Neuronal stem cell (in vitro differentiated cells): Measurements from ENCODE around the gene TCF7L1.
"Not testable (repeated sequence)": the region's sequence is repeated elsewhere in the genome, so short reads cannot be mapped to it uniquely, and the experiment has no call there.

ENCODE experiments used
- DNase-seq: peaks from one replicate; pipeline ENCODE4 v3.0.0-alpha.2; 2013; ENCODE audit warnings: low spot score
- H2AFZ ChIP-seq: one replicate; pipeline ENCODE4 v1.6.1; 2013; ENCODE audit warnings: mild to moderate bottlenecking, low read length, inconsistent platforms
- H2AK5ac ChIP-seq: 2 replicates; pipeline ENCODE4 v1.6.1; 2013; ENCODE audit warnings: low read depth, mild to moderate bottlenecking, inconsistent platforms, low read length, moderate library complexity, mixed read lengths
- H2BK120ac ChIP-seq: 2 replicates; pipeline ENCODE4 v1.6.1; 2013; ENCODE audit warnings: low read depth, mild to moderate bottlenecking, inconsistent platforms, low read length, moderate library complexity, mixed read lengths
- H2BK12ac ChIP-seq: one replicate; pipeline ENCODE4 v1.6.1; 2013; ENCODE audit warnings: low read length, inconsistent platforms
- H2BK15ac ChIP-seq: 2 replicates; pipeline ENCODE4 v1.6.1; 2013; ENCODE audit warnings: mild to moderate bottlenecking, low read length, inconsistent platforms, mixed read lengths
- H2BK5ac ChIP-seq: one replicate; pipeline ENCODE4 v1.6.1; 2013; ENCODE audit warnings: inconsistent platforms, mild to moderate bottlenecking, low read length, moderate library complexity
- H3K14ac ChIP-seq: one replicate; pipeline ENCODE4 v1.6.1; 2013; ENCODE audit warnings: low read length, inconsistent platforms
- H3K18ac ChIP-seq: 2 replicates; pipeline ENCODE4 v1.6.1; 2013; ENCODE audit warnings: low read length, inconsistent platforms
- H3K23ac ChIP-seq: 2 replicates; pipeline ENCODE4 v1.6.1; 2013; ENCODE audit warnings: low read depth, mild to moderate bottlenecking, mixed read lengths, low read length, inconsistent platforms; ENCODE audit not compliant: poor library complexity
- H3K27ac ChIP-seq: replicated peaks from 3 replicates; pipeline ENCODE4 v1.5.1; 2013; ENCODE audit warnings: low read length, inconsistent platforms
- H3K27me3 ChIP-seq, 3 experiments: 2 replicates each; pipeline ENCODE4 v1.6.1; 2013; ENCODE audit warnings: low read length in 3 of 3, mild to moderate bottlenecking in 2 of 3, inconsistent platforms in 1 of 3, low read depth in 1 of 3, mixed read lengths in 1 of 3, moderate library complexity in 1 of 3; ENCODE audit not compliant: control insufficient read depth in 3 of 3, insufficient read depth in 3 of 3
- H3K36me3 ChIP-seq, 2 donors: replicated peaks in 1 of 2; 2 replicates each; pipeline ENCODE4 v1.6.1; 2013; ENCODE audit warnings: low read length in 2 of 2; ENCODE audit not compliant: control insufficient read depth in 2 of 2, insufficient read depth in 2 of 2
- H3K4ac ChIP-seq: 2 replicates; pipeline ENCODE4 v1.6.1; 2013; ENCODE audit warnings: inconsistent platforms, mild to moderate bottlenecking, low read length, moderate library complexity
- H3K4me1 ChIP-seq, 2 donors: 1 replicate in 1 of 2; 2 replicates in 1 of 2; pipeline ENCODE4 v1.6.1; 2013; ENCODE audit warnings: low read length in 2 of 2, low read depth in 1 of 2; ENCODE audit not compliant: control insufficient read depth in 2 of 2, insufficient read depth in 1 of 2
- H3K4me2 ChIP-seq: one replicate; pipeline ENCODE4 v1.6.1; 2013; ENCODE audit warnings: mild to moderate bottlenecking, low read length, inconsistent platforms; ENCODE audit not compliant: insufficient read depth, poor library complexity, severe bottlenecking
- H3K4me3 ChIP-seq, 2 donors: 2 replicates each; pipeline ENCODE4 v1.5.1; 2013; ENCODE audit warnings: low read length in 2 of 2, mild to moderate bottlenecking in 2 of 2, inconsistent platforms in 1 of 2, moderate library complexity in 1 of 2
- H3K79me1 ChIP-seq: one replicate; pipeline ENCODE4 v1.6.1; 2013; ENCODE audit warnings: low read depth, mild to moderate bottlenecking, inconsistent platforms, low read length, moderate library complexity
- H3K9ac ChIP-seq: one replicate; pipeline ENCODE4 v1.6.1; 2013; ENCODE audit warnings: mild to moderate bottlenecking, low read depth, low read length, inconsistent platforms; ENCODE audit not compliant: poor library complexity
- H3K9me3 ChIP-seq, 2 donors: replicated peaks in 1 of 2; 2 replicates each; pipeline versions ENCODE3 to v1.6.1; 2013; ENCODE audit warnings: low read length in 2 of 2, mild to moderate bottlenecking in 2 of 2, inconsistent platforms in 1 of 2, low read depth in 1 of 2, mixed read lengths in 1 of 2, moderate library complexity in 1 of 2; ENCODE audit not compliant: control insufficient read depth in 2 of 2, insufficient read depth in 1 of 2
- H4K8ac ChIP-seq: one replicate; pipeline ENCODE4 v1.6.1; 2013; ENCODE audit warnings: low read depth, mild to moderate bottlenecking, inconsistent platforms, low read length, moderate library complexity
- H4K91ac ChIP-seq: one replicate; pipeline ENCODE4 v1.6.1; 2013; ENCODE audit warnings: low read length, low read depth, mild to moderate bottlenecking, inconsistent platforms; ENCODE audit not compliant: poor library complexity
- WGBS, 2 donors: extraction: QIAGEN DNeasy Blood & Tissue Kit; methylation state at CpG; one replicate each; pipeline ENCODE4 v1.1.7; 2013; ENCODE audit warnings: missing lambda C conversion rate in 2 of 2, mixed read lengths in 1 of 2; ENCODE audit not compliant: insufficient read length in 2 of 2, insufficient replicate concordance in 1 of 2; ENCODE audit errors: extremely low coverage in 2 of 2; 5-methylcytosine and 5-hydroxymethylcytosine counted together

TCF7L1 gene

GRCh38 chr2:85310330-85310729 is 177.1 kb downstream of the TCF7L1 start:
- Histone ChIP-seq H2BK15ac (no peak overlapping the region), H3K9me3 (no peaks in the 10 kb centered on the region), H3K27ac (no peak overlapping the region), H3K4me2 (no peak overlapping the region), H2AFZ (no peak overlapping the region), H3K79me1 (no peaks in the 10 kb centered on the region), H2BK12ac (no peak overlapping the region), H3K4me1 (no peaks in the 10 kb centered on the region), H3K18ac (no peak overlapping the region), H3K23ac (no peak overlapping the region), H3K9ac (no peak overlapping the region), H3K27me3 (no peaks in the 10 kb centered on the region), H3K4ac (no peak overlapping the region), H2BK120ac (no peak overlapping the region), H3K4me3 (no peak overlapping the region), H4K91ac (no peak overlapping the region), H3K36me3 (peaks cover 36 to 56% of the 10 kb centered on the region in 2 donors), H2AK5ac (no peak overlapping the region), H4K8ac (no peak overlapping the region), H2BK5ac (no peak overlapping the region), H3K14ac (no peak overlapping the region)
- no CpG with 5 or more reads among the region's 3 CpGs for WGBS, 2 donors
- DNase-seq: no peak

GRCh38 chr2:85312404-85312803 is 179.2 kb downstream of the TCF7L1 start:
- H2AFZ ChIP-seq: no peak overlapping the region
- no peaks in the 10 kb centered on the region for H3K27me3 ChIP-seq
- H4K8ac ChIP-seq: no peak overlapping the region
- H2BK15ac ChIP-seq: no peak overlapping the region
- H3K36me3 ChIP-seq: peaks cover 24 to 49% of the 10 kb centered on the region in 2 donors
- H3K79me1 ChIP-seq: no peaks in the 10 kb centered on the region
- H2BK12ac ChIP-seq: no peak overlapping the region
- H4K91ac ChIP-seq: no peak overlapping the region
- peaks cover 0 to 2% of the 10 kb centered on the region in 2 donors for H3K4me1 ChIP-seq
- H3K4ac ChIP-seq: no peak overlapping the region
- no peak overlapping the region for H3K4me3 ChIP-seq
- no peak overlapping the region for H2BK5ac ChIP-seq
- H2AK5ac ChIP-seq: no peak overlapping the region
- no peak overlapping the region for H3K14ac ChIP-seq
- no peak for DNase-seq
- H3K27ac ChIP-seq: no peak overlapping the region
- H3K4me2 ChIP-seq: no peak overlapping the region
- H3K18ac ChIP-seq: no peak overlapping the region
- no CpG with 5 or more reads among the region's 7 CpGs for WGBS, 2 donors
- H3K9ac ChIP-seq: no peak overlapping the region
- no peak overlapping the region for H2BK120ac ChIP-seq
- H3K9me3 ChIP-seq: no peaks in the 10 kb centered on the region
- H3K23ac ChIP-seq: no peak overlapping the region

- peak overlapping the region; percentile 43 for H4K8ac ChIP-seq
- H2BK15ac ChIP-seq: no peak overlapping the region
- H3K4me1 ChIP-seq: peaks cover 0 to 2% of the 10 kb centered on the region in 2 donors
- no peak overlapping the region for H3K4me3 ChIP-seq
- H4K91ac ChIP-seq: no peak overlapping the region
- H2BK120ac ChIP-seq: no peak overlapping the region
- DNase-seq: no peak
- H3K36me3 ChIP-seq: peaks cover 19 to 45% of the 10 kb centered on the region in 2 donors
- H3K18ac ChIP-seq: no peak overlapping the region
- H3K9ac ChIP-seq: peak overlapping the region; percentile 77
- no peak overlapping the region for H2BK12ac ChIP-seq
- peak overlapping the region; percentile 76 for H3K4ac ChIP-seq
- no peak overlapping the region for H2BK5ac ChIP-seq
- no peak overlapping the region for H3K4me2 ChIP-seq
- no peak overlapping the region for H3K27ac ChIP-seq
- no peaks in the 10 kb centered on the region for H3K9me3 ChIP-seq
- no CpG with 5 or more reads among the region's 10 CpGs for WGBS, 2 donors
- no peak overlapping the region for H2AFZ ChIP-seq
- H3K23ac ChIP-seq: no peak overlapping the region
- H2AK5ac ChIP-seq: no peak overlapping the region
- H3K79me1 ChIP-seq: no peaks in the 10 kb centered on the region
- H3K27me3 ChIP-seq: no peaks in the 10 kb centered on the region
- H3K14ac ChIP-seq: no peak overlapping the region
Measured at GRCh38 chr2:85314884-85315242, 181.7 kb downstream of the TCF7L1 start.

- whole genome bisulfite sequencing, 2 donors: no CpG with 5 or more reads among the region's 5 CpGs
- H3K4me1 ChIP-seq, H3K4me2 ChIP-seq, H3K27me3 ChIP-seq, H3K23ac ChIP-seq, H2BK120ac ChIP-seq, H3K9me3 ChIP-seq, DNase-seq, H2BK12ac ChIP-seq, H2AFZ ChIP-seq, H4K91ac ChIP-seq, H2BK5ac ChIP-seq, H2BK15ac ChIP-seq, H3K9ac ChIP-seq, H3K27ac ChIP-seq, H3K4me3 ChIP-seq, H3K18ac ChIP-seq, H3K79me1 ChIP-seq, H3K14ac ChIP-seq, H3K4ac ChIP-seq, H2AK5ac ChIP-seq, H4K8ac ChIP-seq: not testable (repeated sequence)
- peaks cover 23 to 45% of the 10 kb centered on the region in 2 donors for H3K36me3 ChIP-seq
Measured at GRCh38 chr2:85315921-85316320, 182.7 kb downstream of the TCF7L1 start.
